HG03571 (cell line): ENCODE data around the gene PAPOLA.
A peak's percentile ranks its signal among the peaks of the same experiment; 100 is the strongest.

Experiments
- ATAC-seq: cut with Tn5 transposase; IDR thresholded peaks from one replicate; pipeline ENCODE4 v1.9.1; 2021; ENCODE audit not compliant: unreplicated experiment

Gene PAPOLA

GRCh38 chr14:96584907-96585671, 82.9 kb downstream of the PAPOLA start:
- ATAC-seq: no peak

- ATAC-seq: no peak
Observed at GRCh38 chr14:96585672-96586013, 83.5 kb downstream of the PAPOLA start.

GRCh38 chr14:96586056-96586455, 83.9 kb downstream of the PAPOLA start:
- ATAC-seq: no peak

GRCh38 chr14:96586921-96587822, 85.0 kb downstream of the PAPOLA start:
- ATAC-seq: no peak

- no peak for ATAC-seq
Observed at GRCh38 chr14:96587823-96588385, 85.7 kb downstream of the PAPOLA start.

GRCh38 chr14:96588410-96589257, 86.5 kb downstream of the PAPOLA start:
- ATAC-seq: no peak

GRCh38 chr14:96589577-96589976, 87.4 kb downstream of the PAPOLA start:
- no peak for ATAC-seq

- ATAC-seq: no peak
Observed at GRCh38 chr14:96590190-96590864, 88.1 kb downstream of the PAPOLA start.

- peak; percentile 74 for ATAC-seq
Observed at GRCh38 chr14:96592591-96593386, 90.6 kb downstream of the PAPOLA start.

GRCh38 chr14:96594961-96595360, 92.8 kb downstream of the PAPOLA start:
- ATAC-seq: no peak

GRCh38 chr14:96597680-96598079, 95.5 kb downstream of the PAPOLA start:
- no peak for ATAC-seq

GRCh38 chr14:96598332-96598928, 96.2 kb downstream of the PAPOLA start:
- ATAC-seq: no peak

- ATAC-seq: no peak
Observed at GRCh38 chr14:96599076-96599475, 96.9 kb downstream of the PAPOLA start.

- ATAC-seq: no peak
Observed at GRCh38 chr14:96602186-96602585, 100.0 kb downstream of the PAPOLA start.

- ATAC-seq: no peak
Observed at GRCh38 chr14:96603350-96604255, 101.4 kb downstream of the PAPOLA start.

GRCh38 chr14:96614481-96614881, 112.3 kb downstream of the PAPOLA start:
- no peak for ATAC-seq

GRCh38 chr14:96616161-96616721, 114.1 kb downstream of the PAPOLA start:
- ATAC-seq: no peak
